Measurements from ENCODE around the gene YTHDF1. TPM values are rescaled to one million over a fixed set of nuclear protein-coding genes. Genes with fewer than 3 reads are reported as not detected.
A peak's percentile ranks its signal among the peaks of the same experiment; 100 is the strongest.

Gene YTHDF1
- total RNA-seq, 1 donor from 2014 or later: 27.1 TPM

- DNase-seq (ENCODE audit: low read depth): no peak
- H3K27me3 ChIP-seq (ENCODE audit: control insufficient read depth, insufficient read depth, low read length): peaks cover 7% of the 10 kb centered on the region
- no peak overlapping the region for H3K4me3 ChIP-seq (ENCODE audit: low read depth, low read length)
- H3K36me3 ChIP-seq (ENCODE audit: control insufficient read depth, insufficient read depth, low read length): no peaks in the 10 kb centered on the region
- TF ChIP-seq CTCF (IDR thresholded peaks at IDR 0.05; ENCODE audit: insufficient read depth, low read length, severe bottlenecking): no peak
- no peak for FAIRE-seq
Measured at GRCh38 chr20:63167918-63168520, 47.9 kb downstream of the YTHDF1 start.

- FAIRE-seq (no peak), DNase-seq (ENCODE audit: low read depth) (no peak)
- Histone ChIP-seq H3K36me3 (ENCODE audit: control insufficient read depth, insufficient read depth, low read length) (no peaks in the 10 kb centered on the region), H3K4me3 (ENCODE audit: low read depth, low read length) (no peak overlapping the region), H3K27me3 (ENCODE audit: control insufficient read depth, insufficient read depth, low read length) (peaks cover 4% of the 10 kb centered on the region)
- TF ChIP-seq CTCF (IDR thresholded peaks at IDR 0.05; ENCODE audit: insufficient read depth, low read length, severe bottlenecking): no peak
Measured at GRCh38 chr20:63167026-63167917, 48.7 kb downstream of the YTHDF1 start.

DNA sequence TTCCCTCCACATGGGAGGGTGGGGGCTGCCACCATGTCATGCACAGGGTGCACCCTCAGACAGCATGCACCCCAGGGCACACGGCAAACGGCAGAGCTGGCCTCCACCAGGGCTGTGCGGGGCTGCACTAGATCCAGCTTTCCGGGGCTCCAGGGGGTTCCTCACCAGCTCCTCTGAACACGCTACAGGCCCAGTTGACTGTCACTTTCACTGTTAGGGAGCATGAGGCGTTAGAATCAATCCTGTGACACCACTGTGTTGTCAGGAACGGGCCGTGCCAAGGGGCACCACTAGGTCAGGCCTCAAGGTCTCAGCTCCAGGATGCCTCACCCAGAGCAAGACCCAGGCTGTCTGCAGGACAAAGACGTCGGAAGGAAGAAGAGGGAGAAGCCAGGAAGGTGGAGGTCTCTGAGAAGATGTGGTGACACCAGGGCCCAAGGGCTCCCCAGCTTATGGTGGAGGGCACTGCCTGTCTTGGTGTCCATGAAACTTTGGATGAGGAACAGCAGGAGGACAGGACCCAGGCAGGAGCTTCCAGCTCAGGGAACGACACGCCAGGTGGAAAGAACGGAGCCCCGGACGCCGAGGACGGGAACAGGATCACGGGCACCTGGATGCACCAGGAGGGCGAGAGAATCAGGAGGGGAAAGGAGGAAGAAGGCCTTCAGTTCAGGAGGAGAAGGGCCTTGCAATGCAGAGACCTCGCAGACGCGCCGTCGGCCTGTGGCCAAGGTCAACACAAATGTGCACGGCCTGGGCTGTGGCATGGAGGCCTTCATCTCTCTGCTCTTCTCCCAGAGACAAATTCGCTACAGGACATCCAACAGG, 49.5 kb downstream of the YTHDF1 start:
- no peak for DNase-seq (ENCODE audit: low read depth)
- Histone ChIP-seq H3K36me3 (ENCODE audit: control insufficient read depth, insufficient read depth, low read length) (no peaks in the 10 kb centered on the region), H3K27me3 (ENCODE audit: control insufficient read depth, insufficient read depth, low read length) (peaks cover 2% of the 10 kb centered on the region), H3K4me3 (ENCODE audit: low read depth, low read length) (no peak overlapping the region)
- no peak for TF ChIP-seq CTCF (IDR thresholded peaks at IDR 0.05; ENCODE audit: insufficient read depth, low read length, severe bottlenecking)
- no peak for FAIRE-seq

DNA sequence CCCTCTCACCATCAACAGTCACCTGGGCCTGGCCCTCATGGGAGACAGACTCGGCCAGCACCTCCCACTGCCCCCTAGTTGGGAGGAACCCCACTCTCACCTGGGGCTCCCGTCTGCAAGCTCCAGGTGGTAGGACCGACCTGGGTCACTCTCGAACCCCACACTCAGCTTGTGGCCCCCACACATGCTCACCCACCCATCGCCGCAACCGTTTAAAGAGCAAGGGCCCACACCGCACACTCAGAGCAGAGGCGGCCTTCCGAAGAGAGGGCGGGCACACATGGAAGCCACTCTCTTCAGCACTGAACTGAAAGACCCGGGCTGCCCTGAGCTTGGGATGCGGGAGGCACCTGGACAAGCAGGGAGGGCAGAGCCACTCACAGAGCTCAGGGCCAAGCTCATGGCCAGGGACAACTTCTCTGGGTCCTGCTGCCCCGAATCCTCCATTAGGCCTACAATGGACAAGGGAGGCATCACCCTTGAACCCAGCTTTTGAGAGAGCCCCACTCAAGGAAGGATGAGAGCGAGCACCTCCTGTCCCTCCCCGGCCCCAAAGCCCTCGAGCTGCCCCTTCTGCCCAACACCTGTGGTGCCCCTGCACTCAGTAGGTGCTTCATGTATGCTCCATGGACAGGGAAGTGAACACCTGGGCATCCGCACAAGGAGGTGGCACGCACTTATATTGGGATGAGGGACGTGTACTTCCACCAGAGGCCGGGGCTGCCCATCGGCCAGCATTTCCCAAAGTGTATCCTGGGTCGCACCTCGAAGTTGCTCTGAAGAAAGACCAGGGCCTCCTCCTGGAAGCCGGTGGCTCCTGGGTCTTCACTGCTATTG, 50.4 kb downstream of the YTHDF1 start:
- DNase-seq (ENCODE audit: low read depth) (no peak), FAIRE-seq (peak; percentile 43)
- Histone ChIP-seq H3K4me3 (ENCODE audit: low read depth, low read length) (no peak overlapping the region), H3K27me3 (ENCODE audit: control insufficient read depth, insufficient read depth, low read length) (peaks cover 2% of the 10 kb centered on the region), H3K36me3 (ENCODE audit: control insufficient read depth, insufficient read depth, low read length) (no peaks in the 10 kb centered on the region)
- TF ChIP-seq CTCF (IDR thresholded peaks at IDR 0.05; ENCODE audit: insufficient read depth, low read length, severe bottlenecking): no peak

Measured in bronchial epithelial cell (primary cell).